ENCODE data around the gene KLF7. TPM values are rescaled to one million over a fixed set of nuclear protein-coding genes. Genes with fewer than 3 reads are reported as not detected.

The KLF7 gene
- total RNA-seq, 1 experiment from 2014 or later = 15.4 TPM

DNA sequence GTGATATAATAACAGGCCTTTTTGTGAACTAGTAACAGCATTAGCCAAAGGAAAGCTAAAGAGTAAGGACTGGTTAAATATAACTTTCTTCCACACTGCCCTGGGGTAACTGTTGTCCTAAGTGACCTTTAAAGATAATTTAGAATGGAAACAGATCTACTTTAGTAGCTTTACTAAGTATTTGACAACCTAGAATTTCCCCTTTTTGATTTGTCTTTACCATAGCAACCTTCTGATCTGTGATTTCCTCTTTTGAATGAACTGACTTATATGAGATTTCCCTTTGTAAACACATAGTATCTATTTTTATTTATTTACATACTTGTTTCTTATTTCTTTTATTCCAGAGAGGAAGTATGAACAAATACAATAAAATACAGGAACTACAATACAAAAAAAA is 10.5 kb upstream of the KLF7 start:
- BruUV-seq (replicated peaks) = no TSS peak
- H3K27ac ChIP-seq (ENCODE audit: low read depth, low read length) = no peak overlapping the region

More for the DNA sequence above, 10.5 kb upstream of the KLF7 start:
- no peak for TF ChIP-seq SIN3A (IDR thresholded peaks at IDR 0.05; ENCODE audit: low read depth)
- TF ChIP-seq, protein P1, sequence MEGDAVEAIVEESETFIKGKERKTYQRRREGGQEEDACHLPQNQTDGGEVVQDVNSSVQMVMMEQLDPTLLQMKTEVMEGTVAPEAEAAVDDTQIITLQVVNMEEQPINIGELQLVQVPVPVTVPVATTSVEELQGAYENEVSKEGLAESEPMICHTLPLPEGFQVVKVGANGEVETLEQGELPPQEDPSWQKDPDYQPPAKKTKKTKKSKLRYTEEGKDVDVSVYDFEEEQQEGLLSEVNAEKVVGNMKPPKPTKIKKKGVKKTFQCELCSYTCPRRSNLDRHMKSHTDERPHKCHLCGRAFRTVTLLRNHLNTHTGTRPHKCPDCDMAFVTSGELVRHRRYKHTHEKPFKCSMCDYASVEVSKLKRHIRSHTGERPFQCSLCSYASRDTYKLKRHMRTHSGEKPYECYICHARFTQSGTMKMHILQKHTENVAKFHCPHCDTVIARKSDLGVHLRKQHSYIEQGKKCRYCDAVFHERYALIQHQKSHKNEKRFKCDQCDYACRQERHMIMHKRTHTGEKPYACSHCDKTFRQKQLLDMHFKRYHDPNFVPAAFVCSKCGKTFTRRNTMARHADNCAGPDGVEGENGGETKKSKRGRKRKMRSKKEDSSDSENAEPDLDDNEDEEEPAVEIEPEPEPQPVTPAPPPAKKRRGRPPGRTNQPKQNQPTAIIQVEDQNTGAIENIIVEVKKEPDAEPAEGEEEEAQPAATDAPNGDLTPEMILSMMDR (IDR thresholded peaks at IDR 0.05 in 2 of 3, conservative IDR thresholded peaks at IDR 0.05 in 1 of 3; ENCODE audit: borderline replicate concordance in 1 of 3, insufficient read depth in 1 of 3, low read depth in 2 of 3, low read length in 2 of 3) = no peak
- TF ChIP-seq, protein P2, sequence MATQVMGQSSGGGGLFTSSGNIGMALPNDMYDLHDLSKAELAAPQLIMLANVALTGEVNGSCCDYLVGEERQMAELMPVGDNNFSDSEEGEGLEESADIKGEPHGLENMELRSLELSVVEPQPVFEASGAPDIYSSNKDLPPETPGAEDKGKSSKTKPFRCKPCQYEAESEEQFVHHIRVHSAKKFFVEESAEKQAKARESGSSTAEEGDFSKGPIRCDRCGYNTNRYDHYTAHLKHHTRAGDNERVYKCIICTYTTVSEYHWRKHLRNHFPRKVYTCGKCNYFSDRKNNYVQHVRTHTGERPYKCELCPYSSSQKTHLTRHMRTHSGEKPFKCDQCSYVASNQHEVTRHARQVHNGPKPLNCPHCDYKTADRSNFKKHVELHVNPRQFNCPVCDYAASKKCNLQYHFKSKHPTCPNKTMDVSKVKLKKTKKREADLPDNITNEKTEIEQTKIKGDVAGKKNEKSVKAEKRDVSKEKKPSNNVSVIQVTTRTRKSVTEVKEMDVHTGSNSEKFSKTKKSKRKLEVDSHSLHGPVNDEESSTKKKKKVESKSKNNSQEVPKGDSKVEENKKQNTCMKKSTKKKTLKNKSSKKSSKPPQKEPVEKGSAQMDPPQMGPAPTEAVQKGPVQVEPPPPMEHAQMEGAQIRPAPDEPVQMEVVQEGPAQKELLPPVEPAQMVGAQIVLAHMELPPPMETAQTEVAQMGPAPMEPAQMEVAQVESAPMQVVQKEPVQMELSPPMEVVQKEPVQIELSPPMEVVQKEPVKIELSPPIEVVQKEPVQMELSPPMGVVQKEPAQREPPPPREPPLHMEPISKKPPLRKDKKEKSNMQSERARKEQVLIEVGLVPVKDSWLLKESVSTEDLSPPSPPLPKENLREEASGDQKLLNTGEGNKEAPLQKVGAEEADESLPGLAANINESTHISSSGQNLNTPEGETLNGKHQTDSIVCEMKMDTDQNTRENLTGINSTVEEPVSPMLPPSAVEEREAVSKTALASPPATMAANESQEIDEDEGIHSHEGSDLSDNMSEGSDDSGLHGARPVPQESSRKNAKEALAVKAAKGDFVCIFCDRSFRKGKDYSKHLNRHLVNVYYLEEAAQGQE (IDR thresholded peaks at IDR 0.05; ENCODE audit: low read depth) = no peak
- TF ChIP-seq, protein P3, sequence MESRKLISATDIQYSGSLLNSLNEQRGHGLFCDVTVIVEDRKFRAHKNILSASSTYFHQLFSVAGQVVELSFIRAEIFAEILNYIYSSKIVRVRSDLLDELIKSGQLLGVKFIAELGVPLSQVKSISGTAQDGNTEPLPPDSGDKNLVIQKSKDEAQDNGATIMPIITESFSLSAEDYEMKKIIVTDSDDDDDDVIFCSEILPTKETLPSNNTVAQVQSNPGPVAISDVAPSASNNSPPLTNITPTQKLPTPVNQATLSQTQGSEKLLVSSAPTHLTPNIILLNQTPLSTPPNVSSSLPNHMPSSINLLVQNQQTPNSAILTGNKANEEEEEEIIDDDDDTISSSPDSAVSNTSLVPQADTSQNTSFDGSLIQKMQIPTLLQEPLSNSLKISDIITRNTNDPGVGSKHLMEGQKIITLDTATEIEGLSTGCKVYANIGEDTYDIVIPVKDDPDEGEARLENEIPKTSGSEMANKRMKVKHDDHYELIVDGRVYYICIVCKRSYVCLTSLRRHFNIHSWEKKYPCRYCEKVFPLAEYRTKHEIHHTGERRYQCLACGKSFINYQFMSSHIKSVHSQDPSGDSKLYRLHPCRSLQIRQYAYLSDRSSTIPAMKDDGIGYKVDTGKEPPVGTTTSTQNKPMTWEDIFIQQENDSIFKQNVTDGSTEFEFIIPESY (IDR thresholded peaks at IDR 0.05; ENCODE audit: extremely low read depth, insufficient replicate concordance, low read length) = no peak
- TF ChIP-seq SRF (IDR thresholded peaks at IDR 0.05; ENCODE audit: low read depth) = no peak
- TF ChIP-seq, protein P4, sequence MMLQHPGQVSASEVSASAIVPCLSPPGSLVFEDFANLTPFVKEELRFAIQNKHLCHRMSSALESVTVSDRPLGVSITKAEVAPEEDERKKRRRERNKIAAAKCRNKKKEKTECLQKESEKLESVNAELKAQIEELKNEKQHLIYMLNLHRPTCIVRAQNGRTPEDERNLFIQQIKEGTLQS (IDR thresholded peaks at IDR 0.05) = no peak
- no peak for TF ChIP-seq CBX3 (IDR thresholded peaks at IDR 0.05; ENCODE audit: low read depth)
- TF ChIP-seq JUND (IDR thresholded peaks at IDR 0.05) = no peak
- no peak for TF ChIP-seq YY1 (IDR thresholded peaks at IDR 0.05; ENCODE audit: extremely low read depth, insufficient replicate concordance, low read depth, low read length)
- no peak for TF ChIP-seq EZH2 (IDR thresholded peaks at IDR 0.05)
- TF ChIP-seq TCF7L2 (IDR thresholded peaks at IDR 0.05; ENCODE audit: borderline replicate concordance, extremely low read depth, insufficient read depth, insufficient read length) = no peak
- no peak for TF ChIP-seq EGR1 (IDR thresholded peaks at IDR 0.05; ENCODE audit: low read depth)
- TF ChIP-seq, protein P5, sequence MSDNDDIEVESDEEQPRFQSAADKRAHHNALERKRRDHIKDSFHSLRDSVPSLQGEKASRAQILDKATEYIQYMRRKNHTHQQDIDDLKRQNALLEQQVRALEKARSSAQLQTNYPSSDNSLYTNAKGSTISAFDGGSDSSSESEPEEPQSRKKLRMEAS (IDR thresholded peaks at IDR 0.05) = no peak
- no peak for TF ChIP-seq ZNF274 (IDR thresholded peaks at IDR 0.05; ENCODE audit: low read depth, low read length)
- TF ChIP-seq FOSL1 (IDR thresholded peaks at IDR 0.05; ENCODE audit: low read depth) = no peak
- TF ChIP-seq SP1 (IDR thresholded peaks at IDR 0.05; ENCODE audit: low read depth) = no peak
- no peak for TF ChIP-seq ELF1 (IDR thresholded peaks at IDR 0.05; ENCODE audit: borderline replicate concordance, low read depth)
- TF ChIP-seq RAD21 (IDR thresholded peaks at IDR 0.05; ENCODE audit: low read depth) = no peak
- intact Hi-C loops (cut with micrococcal nuclease) = no loop called here
- Histone ChIP-seq H2AFZ (ENCODE audit: low read depth, low read length, poor library complexity, severe bottlenecking) (peak overlapping the region; percentile 100), H3K4me2 (ENCODE audit: low read length) (no peak overlapping the region), H3K36me3 (ENCODE audit: control insufficient read depth in 1 of 2, insufficient read depth in 2 of 2, low read length in 2 of 2) (no peaks in the 10 kb centered on the region), H3K9me2 (ENCODE audit: insufficient read depth) (no peaks in the 10 kb centered on the region), H3K4me1 (ENCODE audit: control insufficient read depth in 1 of 2, insufficient read depth in 2 of 2, low read length in 2 of 2) (peaks cover 4 to 11% of the 10 kb centered on the region in 2 experiments; a peak in 3 of 4 replicates), H3K9me3 (ENCODE audit: control insufficient read depth in 1 of 2, insufficient read depth in 1 of 2, low read depth in 1 of 2, low read length in 2 of 2) (no peaks in the 10 kb centered on the region), H3K27me3 (ENCODE audit: insufficient read depth, low read length) (no peaks in the 10 kb centered on the region), H3K79me2 (ENCODE audit: insufficient read depth, low read length) (no peaks in the 10 kb centered on the region), H3K9ac (ENCODE audit: low read length) (no peak overlapping the region), H3K4me3 (replicated peaks in 1 of 2; ENCODE audit: low read depth in 1 of 2, low read length in 2 of 2) (no peak overlapping the region), H4K20me1 (ENCODE audit: insufficient read depth) (no peaks in the 10 kb centered on the region)
- ChIA-PET CTCF (no interaction called here), POLR2A (interaction anchor here (3.3 kb wide), 1 partner anchor 10 kb away, joined by 16 read pairs; the partner anchor contains the start of gene KLF7), RAD21 (ENCODE audit: low non-redundant PET in 1 of 2, low total read pairs in 2 of 2, uncharacterized antibody in 2 of 2, unreplicated experiment in 2 of 2) (no interaction called here)
- ATAC-seq (no peak), DNase-seq (ENCODE audit: low read depth, low spot score) (no peak)
